ENCODE measurements around the gene ZNF444.

DNA sequence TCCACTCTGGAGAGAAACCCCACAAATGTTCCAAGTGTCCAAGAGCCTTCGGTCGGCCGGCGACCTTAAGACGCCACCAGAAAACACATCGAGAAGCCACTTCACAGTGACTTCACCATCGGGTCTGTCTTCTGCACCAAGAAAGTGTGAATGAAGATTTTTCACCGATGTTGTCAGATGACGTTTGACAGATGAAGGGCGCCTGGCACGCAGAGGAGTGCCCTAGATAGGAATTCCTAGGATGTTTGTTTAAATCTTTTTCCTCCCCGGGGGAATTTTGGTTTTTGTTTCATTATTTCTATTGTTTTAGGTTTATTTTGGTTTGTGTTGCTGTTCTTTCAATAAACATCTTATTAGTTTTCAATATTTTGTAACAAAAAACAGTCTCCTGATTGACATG is 68.0 kb downstream of the ZNF444 start:
- TF ChIP-seq POLR2A (IDR thresholded peaks at IDR 0.05; ENCODE audit: low read length): no peak
- TF ChIP-seq GATA1 (IDR thresholded peaks at IDR 0.05; ENCODE audit: low read depth, low read length): no peak
